Measurements from ENCODE around the gene PGBD5.

PGBD5 gene

DNA sequence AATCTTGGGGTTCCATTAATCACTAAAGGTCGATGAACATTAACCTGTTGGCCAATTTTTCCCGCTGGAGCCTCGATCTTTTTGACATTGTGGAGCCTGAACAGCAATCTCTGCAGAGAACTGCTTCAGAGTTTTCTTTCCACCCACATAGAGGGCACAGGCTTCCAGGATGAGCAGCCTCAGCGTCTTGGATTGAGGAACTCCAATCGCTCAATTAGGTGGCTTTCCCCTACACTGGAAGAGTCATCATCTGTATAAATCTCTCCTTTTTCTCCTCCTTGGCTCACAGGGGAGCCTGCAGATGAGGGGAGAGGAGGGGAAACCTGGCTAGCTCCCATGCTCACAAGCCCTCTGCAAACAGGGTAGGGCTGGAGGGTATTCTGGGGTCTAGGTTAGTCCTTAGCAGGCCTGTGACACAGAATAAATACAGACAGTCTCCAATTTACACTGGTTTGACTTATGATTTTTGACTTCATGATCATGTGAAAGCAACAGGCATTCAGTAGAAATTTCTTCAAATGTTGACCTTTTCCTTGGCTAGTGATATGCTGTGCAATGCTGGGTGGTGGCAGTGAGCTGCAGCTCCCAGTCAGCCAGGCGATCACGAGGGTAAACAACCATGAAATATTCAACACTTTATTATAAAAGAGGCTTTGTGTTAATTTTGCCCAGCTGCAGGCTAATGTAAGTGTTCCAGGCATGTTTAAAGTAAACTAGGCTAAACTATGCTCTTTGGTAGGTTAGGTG is 80.8 kb downstream of the PGBD5 start:
- no peak for DNase-seq

DNA sequence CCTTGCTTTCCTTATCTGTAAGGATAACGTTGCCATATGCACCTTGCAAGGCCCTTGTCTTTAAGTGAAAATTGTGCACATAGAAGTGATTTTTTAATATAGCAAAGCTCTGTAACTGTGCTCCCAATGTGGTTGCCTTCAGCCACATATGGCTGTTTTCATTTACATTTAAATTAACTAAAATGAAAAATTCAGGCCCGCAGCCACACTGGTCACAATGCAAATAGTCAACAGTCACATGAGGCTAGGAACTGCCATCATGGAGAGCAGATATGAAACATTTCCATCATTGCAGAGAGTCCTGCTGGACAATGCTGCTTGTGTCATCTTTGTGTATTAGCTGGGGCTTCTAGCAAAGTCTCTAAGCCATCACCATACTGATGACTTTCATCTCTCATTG is 83.4 kb downstream of the PGBD5 start:
- DNase-seq = no peak

DNA sequence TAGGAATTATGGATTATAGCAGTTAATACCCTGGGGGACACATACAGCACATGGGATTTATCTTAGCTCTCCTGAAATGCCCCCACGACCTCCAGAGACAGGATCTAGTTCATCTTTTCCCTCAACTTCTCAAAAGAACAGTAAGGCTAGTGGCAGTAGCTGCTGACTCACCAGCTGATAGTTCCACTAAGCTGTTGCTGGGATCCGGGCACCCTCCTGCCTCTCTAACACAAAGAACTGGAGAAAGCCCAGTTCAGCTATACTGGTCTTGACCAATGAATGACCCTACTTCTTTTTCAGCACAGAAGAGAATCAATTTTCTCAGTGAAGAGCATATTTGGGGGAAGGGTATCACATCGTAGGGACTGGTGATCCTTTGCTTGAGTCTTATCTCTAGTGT is 84.1 kb downstream of the PGBD5 start:
- DNase-seq = no peak

DNA sequence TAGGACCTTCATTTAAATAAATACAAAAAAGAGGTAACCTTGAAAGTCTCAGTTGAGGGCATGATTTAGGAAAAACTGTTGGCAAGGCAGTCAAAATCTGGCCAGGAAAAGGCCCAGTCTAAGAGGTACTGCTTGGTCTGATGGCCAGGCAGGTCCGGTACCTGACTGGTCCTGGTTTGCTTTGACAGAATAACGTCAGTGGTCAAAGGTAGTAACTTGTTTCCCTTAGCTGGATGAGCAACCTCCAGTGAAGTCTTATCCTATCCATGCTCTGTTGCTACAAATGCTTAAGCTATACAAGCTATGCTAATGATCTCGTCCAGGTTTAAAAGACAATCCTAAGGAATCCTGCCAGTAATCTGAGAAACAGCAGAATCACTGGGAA is 85.0 kb downstream of the PGBD5 start:
- DNase-seq = no peak

- no peak for DNase-seq
These were observed 85.5 kb downstream of the PGBD5 start for GRCh38 chr1:230340526-230341161.

- DNase-seq = no peak
These were observed 87.1 kb downstream of the PGBD5 start for GRCh38 chr1:230339033-230339432.

DNA sequence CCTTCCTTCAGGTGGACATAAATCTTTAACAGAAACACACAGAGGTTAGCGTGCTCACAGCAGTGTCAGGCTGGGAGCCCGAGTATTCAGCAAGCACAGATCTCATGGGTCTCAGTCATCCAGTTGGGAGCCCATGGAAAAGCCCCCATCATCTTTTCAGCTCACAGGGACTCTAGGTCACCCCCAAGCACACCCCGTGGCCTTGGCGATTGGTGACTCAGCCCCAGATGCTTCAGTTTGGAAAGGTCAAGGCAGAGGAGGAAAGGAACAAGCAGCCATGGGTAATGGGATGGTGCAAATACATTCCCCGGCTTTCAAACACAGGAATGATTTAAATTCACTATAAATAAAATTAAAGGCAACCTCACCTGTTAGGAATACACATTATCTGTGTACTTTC is 88.9 kb downstream of the PGBD5 start:
- no peak for DNase-seq

DNA sequence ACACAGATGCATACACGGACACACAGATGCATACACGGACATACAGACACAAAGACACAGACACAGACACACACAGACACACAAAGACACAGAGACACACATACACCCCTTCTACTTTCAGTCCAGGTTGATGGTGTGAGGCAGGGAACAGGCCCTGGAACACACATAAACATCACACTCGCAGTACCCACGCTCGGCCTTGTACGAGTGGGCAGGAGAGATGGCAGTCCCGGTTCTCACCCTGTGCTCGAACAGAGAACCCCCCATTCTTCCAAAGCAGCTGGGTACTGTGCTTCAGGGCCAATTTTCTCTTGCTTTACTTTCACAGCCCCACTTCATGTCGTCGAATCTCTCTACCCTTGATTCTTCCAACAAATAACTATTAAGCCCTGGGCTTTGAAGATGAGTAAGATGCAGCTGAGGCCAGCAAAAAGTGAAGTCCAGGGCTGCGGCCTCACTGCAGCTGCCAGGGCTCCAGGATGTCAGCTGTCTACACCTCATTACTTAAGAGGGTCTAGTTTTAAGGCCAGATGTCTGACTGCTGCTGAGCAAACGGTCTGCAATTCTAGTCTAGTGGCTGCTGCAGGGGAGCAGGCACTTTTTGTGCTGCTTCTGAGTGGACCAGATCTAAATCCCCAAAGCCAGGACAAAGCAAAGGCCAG is 90.1 kb downstream of the PGBD5 start:
- DNase-seq = no peak

- DNase-seq = no peak
These were observed 91.7 kb downstream of the PGBD5 start for GRCh38 chr1:230334447-230334837.

DNA sequence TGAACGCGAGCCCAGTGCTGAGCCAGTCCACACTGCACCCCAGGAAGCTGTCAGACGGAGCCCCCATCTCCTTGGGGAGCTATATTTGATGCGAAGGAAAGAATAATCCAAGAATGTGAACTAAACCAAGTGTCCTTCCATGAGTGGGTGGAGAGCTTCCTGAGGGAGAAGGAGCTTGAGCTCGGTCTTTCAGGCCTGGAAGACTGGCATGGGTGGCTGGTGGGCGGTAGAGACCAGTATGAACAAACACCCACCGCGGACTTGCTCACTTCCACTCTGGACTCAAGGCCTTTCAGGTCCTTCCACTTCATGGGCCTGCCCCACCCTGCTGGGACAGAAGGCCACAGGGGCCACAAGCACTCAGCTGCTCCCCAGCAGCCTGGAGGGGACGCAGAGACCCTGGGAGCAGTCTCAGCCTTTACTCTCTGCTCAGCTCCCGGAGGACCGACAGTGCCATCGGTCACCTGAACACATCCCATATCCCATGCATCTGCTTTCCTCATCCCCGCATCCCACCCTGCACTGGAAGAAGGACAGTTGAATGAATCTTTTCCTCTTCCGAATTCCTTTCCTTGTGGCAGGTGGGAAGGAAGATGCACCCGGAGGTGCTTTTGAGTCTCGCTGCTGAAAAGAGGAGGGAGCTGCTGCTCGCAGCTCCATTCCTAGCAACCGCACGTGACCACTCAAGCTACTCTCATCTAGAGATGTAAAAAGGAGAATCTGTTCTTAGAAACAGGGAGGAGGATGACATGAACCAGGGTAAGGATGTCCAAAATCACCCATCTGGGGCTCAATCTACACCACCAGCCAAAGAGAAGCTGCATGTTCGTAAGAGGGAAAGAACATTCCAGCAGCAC is 92.3 kb downstream of the PGBD5 start:
- DNase-seq = no peak

GRCh38 chr1:230332575-230333066 is 93.5 kb downstream of the PGBD5 start:
- DNase-seq = no peak

DNA sequence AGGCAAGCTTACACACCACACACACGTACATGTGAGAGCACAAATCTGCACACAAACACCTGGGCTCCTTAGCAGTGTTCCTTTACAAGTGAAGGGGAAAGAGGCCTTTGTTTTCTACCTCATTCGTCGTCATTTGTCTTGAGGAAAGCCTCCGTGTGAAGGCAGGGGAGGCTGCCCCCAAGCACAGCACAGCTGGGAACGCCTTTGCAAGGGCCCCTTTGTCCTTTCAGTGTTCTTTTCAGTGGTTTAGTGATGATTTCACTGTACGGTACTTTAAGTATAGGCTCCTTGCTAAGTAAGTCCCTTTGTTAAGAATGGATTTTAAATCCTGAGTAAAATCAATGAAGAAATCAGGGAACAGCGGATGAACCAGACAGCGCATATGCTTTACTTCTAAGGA is 94.1 kb downstream of the PGBD5 start:
- no peak for DNase-seq

DNA sequence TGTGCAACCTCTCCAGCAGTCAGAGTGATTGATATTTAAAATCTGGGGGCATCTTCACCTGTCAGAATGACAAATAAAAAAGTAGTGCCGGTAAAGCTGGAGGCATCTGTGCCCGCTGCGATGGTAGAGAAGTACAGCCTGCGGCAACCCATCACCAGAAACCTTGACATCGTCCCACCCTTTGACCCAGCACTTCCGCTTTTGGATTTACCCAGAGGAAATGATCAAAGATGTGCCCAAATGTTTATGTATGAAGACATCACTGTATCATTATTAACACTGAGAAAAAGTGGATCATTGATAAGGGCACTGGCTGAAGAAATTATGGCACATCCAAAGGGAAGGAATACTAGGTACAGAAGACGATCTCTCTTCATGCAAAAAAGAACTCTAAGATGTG is 96.0 kb downstream of the PGBD5 start:
- no peak for DNase-seq

DNA sequence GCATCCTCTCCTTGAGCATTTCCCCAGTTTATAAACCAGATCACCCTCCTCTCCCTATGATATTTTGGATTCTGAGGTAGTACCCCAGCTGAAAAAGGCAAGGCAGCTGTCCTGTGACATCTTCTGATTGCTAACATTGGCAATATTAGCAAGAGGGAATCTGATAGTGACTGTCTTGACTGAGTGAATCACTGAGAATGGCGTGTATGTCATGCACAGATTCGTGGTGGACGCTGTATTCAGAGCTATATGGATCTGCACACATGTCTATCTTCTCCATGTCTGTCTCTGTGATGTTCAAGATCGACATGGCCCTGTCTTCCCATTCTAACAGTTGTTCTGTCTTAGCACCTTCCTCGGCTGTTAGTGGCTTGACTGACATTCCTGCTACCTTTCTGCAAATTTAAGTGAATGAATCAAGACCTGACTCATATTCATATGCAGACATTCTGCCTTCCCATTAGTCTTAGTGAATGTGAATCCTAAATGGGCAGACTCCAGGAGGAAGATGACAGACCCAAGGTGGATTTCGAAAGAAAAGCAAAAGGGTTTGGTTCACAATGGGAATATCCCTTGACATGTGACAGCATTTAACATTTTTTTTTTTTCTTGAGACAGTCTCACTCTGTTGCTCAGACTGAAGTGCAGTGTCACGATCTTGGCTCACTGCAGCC is 97.7 kb downstream of the PGBD5 start:
- no peak for DNase-seq

DNA sequence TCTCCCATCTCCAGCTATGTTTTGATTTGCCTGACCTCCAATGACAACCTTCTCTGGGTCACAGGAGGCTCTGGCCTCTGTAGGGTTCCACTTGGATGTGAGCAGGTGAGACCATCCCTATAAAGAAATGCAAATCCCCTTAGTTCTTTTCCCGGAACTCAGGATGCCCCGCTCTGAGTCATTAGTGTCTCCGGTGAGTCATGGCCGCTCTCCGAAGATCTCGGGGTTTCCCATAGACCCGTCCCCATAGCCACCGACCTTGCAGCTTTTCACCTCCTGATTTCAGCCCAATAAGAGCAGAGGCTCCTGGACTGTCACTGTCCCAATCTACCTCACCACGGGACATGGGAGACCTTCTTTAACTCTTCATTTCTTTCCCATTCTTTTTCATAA is 98.2 kb downstream of the PGBD5 start:
- no peak for DNase-seq

GRCh38 chr1:230326971-230327891 is 98.9 kb downstream of the PGBD5 start:
- no peak for DNase-seq

GRCh38 chr1:230323686-230324085 is 102.4 kb downstream of the PGBD5 start:
- DNase-seq = no peak

GRCh38 chr1:230322967-230323547 is 103.1 kb downstream of the PGBD5 start:
- DNase-seq = no peak

GRCh38 chr1:230322421-230322756 is 103.7 kb downstream of the PGBD5 start:
- DNase-seq = no peak

GRCh38 chr1:230321741-230322420 is 104.3 kb downstream of the PGBD5 start:
- DNase-seq = no peak

DNA sequence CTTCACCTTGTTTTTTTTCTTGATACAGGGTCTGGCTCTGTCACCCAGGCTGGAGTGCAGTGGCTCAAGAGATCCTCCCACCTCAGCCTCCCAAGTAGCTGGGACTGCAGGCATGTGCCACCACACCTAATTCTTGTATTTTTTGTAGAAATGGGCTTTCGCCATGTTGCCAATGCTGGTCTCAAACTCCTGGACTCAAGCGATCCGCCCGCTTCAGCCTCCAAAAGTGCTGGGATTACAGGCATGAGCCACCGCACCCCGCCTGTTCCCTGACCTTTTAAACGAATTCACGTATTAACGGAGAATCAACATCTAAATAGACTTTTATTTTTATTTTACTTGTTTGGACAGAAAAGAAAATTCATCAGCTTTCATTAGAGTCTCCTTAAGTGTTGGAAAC is 104.8 kb downstream of the PGBD5 start:
- no peak for DNase-seq

Data from COR-L47 (cell line).